AG10803 (cell line): ENCODE results near the gene GHR.

Experiments
- DNase-seq: peaks from one replicate; pipeline ENCODE4 v3.0.0; 2010; ENCODE audit warnings: low read depth
- H3K4me3 ChIP-seq: 2 replicates; pipeline ENCODE4 v1.5.1; 2011; ENCODE audit warnings: mild to moderate bottlenecking, low read length, control low read depth
- CTCF ChIP-seq: conservative IDR thresholded peaks from 2 replicates; pipeline ENCODE4 v1.5.1; 2011; ENCODE audit warnings: mild to moderate bottlenecking, low read length, control low read depth, inconsistent platforms

GHR gene

DNA sequence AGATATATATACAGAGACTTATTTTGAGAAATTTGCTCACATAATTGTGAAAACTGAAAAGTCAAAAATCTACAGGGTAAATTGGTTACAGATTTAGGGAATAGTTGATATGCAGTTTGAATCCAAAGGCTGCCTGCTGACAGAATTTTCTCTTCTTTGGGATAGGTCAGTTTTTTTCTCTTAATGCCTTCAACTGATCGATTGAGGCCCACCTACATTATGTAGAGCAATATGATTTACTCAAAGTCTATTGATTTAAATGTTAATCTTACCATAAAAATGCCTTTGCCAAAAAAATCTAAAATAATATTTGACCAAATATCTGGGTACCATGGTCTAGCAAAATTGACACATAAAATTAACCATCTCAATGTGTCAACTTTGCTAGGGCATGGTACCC, 3.9 kb upstream of the GHR start:
- DNase-seq: no peak
- TF ChIP-seq CTCF: no peak
- no peak overlapping the region for H3K4me3 ChIP-seq

DNA sequence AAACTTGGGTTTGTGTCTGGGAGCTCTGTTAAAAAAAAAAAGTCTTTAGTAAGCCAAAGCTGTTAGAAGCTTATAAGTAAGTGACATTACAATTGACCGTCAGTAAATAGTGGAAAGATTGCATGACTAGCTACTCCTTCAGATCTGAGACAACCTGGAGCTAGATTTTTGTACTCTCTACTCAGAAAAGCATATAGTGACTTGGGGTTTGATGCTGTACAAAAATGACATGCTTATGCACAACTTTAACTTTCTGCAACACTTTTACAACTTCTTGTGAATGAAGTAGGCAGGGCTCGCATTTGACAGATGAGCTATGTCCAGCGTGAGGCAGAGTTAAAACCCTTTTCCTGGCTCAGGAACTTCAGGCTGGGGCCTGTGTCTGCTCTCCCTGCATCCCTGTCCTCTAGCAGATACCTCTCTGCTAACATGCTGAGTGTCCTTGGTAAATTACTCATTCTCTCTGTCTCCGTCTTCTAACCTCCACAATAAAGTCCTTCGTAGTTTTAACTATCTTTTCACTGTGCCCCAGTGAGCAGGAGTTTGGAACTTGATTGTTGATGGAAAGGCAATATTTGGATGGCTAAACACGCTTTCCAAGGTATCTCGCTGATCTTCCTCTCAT, 471 bp upstream of the GHR start:
- peak overlapping the region; percentile 70 for H3K4me3 ChIP-seq
- TF ChIP-seq CTCF: no peak
- DNase-seq: no peak

GRCh38 chr5:42426016-42426415, 2.8 kb downstream of the GHR start:
- no peak for DNase-seq
- TF ChIP-seq CTCF: no peak
- H3K4me3 ChIP-seq: no peak overlapping the region

GRCh38 chr5:42429694-42430093, 6.5 kb downstream of the GHR start:
- TF ChIP-seq CTCF: no peak
- no peak overlapping the region for H3K4me3 ChIP-seq
- DNase-seq: no peak

DNA sequence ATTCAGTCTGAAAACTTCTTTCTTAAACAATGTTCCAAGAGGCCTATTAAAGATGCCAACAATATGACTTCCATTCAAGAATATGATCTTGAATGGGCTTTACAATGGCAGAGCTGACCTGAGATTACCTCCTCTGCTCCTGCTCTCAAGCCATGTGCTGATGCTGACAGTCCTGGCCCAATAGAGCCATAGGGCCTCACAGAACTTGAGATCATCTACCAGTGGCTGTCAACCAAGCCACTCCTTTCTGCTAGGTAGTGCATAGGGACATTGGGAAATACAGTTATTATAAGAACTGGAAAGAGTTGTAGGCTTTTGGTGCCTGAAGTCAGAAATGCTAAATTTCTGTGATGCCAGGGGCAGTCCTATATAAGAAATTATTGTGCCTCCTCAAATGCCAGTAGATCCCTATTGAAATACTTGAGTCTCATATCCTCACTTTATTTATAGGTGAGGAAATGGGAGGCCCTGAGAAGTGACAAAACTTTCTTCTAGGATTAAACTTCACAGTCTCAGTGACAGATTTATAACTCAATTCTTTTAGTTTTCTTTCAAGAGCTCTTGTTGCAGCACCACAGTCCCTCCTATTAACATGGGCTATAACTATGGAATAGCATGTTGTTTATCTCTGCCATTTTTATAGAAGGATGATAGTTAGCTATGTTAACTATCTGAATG, 10.9 kb downstream of the GHR start:
- TF ChIP-seq CTCF: no peak
- no peak for DNase-seq
- no peak overlapping the region for H3K4me3 ChIP-seq

- H3K4me3 ChIP-seq: no peak overlapping the region
Measured at GRCh38 chr5:42436051-42436450, 12.8 kb downstream of the GHR start.

More at GRCh38 chr5:42436051-42436450, 12.8 kb downstream of the GHR start:
- no peak for TF ChIP-seq CTCF
- no peak for DNase-seq
